Measurements from ENCODE around the gene IL10RA.
"Not testable (repeated sequence)": the region's sequence is repeated elsewhere in the genome, so short reads cannot be mapped to it uniquely, and the experiment has no call there.

IL10RA gene

GRCh38 chr11:117985953-117986887, at the start of gene IL10RA:
TSS of gene IL10RA (plus strand) at chr11:117986394. CDS start at chr11:117986468, 74 bp downstream.
- DNase-seq = peak; percentile 74

GRCh38 chr11:117936973-117937372, 49.2 kb upstream of the IL10RA start:
- DNase-seq = peak; percentile 63

GRCh38 chr11:117940736-117941135, 45.5 kb upstream of the IL10RA start:
- DNase-seq = no peak

- DNase-seq = no peak
Observed at GRCh38 chr11:117941163-117941707, 45.0 kb upstream of the IL10RA start.

- no peak for DNase-seq
Observed at GRCh38 chr11:117941976-117942654, 44.1 kb upstream of the IL10RA start.

GRCh38 chr11:117944554-117944953, 41.6 kb upstream of the IL10RA start:
- DNase-seq = no peak

- DNase-seq = no peak
Observed at GRCh38 chr11:117945047-117945810, 41.0 kb upstream of the IL10RA start.

- no peak for DNase-seq
Observed at GRCh38 chr11:117946156-117946841, 39.9 kb upstream of the IL10RA start.

- DNase-seq = peak; percentile 86
Observed at GRCh38 chr11:117946842-117947526, 39.2 kb upstream of the IL10RA start.

GRCh38 chr11:117947751-117948150, 38.4 kb upstream of the IL10RA start:
- DNase-seq = not testable (repeated sequence)

GRCh38 chr11:117948466-117948865, 37.7 kb upstream of the IL10RA start:
- not testable (repeated sequence) for DNase-seq

GRCh38 chr11:117949062-117949461, 37.1 kb upstream of the IL10RA start:
- DNase-seq = no peak

GRCh38 chr11:117950301-117950700, 35.9 kb upstream of the IL10RA start:
- DNase-seq = no peak

GRCh38 chr11:117950993-117951961, 34.9 kb upstream of the IL10RA start:
- peak; percentile 23 for DNase-seq

- DNase-seq = peak; percentile 24
Observed at GRCh38 chr11:117953024-117953671, 33.0 kb upstream of the IL10RA start.

GRCh38 chr11:117958949-117959348, 27.2 kb upstream of the IL10RA start:
- no peak for DNase-seq

GRCh38 chr11:117959438-117960149, 26.6 kb upstream of the IL10RA start:
- DNase-seq = no peak

GRCh38 chr11:117960406-117960805, 25.8 kb upstream of the IL10RA start:
- DNase-seq = no peak

GRCh38 chr11:117961896-117962295, 24.3 kb upstream of the IL10RA start:
- DNase-seq = no peak
